Measurements from ENCODE around the gene RAN.
"Not testable (repeated sequence)": the region's sequence is repeated elsewhere in the genome, so short reads cannot be mapped to it uniquely, and the experiment has no call there.

The RAN gene

DNA sequence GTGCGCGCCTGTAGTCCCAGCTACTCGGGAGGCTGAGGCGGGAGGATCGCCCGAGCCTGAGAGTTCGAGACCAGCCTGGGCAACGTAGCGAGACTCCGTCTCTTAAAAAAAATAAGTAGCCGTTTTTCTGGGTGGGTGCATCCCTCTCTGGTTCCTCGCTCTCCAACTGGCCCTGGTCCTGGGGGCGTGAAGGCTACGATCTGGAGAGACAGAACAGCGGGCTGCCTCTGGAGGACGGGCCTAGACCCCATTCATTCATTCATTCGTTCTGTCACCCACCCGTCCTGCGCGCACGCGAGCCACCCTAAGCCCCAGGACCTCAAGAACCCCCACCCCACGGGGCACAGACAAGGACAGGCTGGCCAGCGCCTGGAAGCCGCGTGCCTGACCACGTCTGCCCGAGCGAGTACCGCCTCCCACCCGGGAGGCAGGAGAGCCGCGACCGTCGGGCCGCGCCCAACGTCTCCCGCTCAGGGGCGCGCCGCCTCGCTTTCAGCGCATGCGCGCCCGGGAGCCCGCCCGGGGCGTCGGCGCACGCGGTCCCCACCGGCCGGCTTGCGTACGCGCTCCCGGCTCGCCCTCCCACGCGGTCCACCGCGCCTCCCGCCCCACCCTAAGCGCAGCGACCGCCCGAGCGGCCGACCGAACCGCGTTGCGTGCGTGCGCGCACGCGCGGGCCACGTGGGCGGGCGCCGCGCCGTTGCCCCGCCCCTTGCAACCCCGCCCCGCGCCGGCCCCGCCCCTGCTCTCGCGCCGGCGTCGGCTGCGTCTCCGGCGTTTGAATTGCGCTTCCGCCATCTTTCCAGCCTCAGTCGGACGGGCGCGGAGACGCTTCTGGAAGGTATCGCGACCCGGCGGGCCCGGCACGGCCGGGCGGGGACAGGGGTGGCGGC lies at the start of gene RAN:
TSS of gene RAN (plus strand) at position 781 of the 893 bp plus-strand sequence. CDS start 528 bp downstream, outside the sequence.
- DNase-seq (ENCODE audit: low spot score): peak; percentile 93

DNA sequence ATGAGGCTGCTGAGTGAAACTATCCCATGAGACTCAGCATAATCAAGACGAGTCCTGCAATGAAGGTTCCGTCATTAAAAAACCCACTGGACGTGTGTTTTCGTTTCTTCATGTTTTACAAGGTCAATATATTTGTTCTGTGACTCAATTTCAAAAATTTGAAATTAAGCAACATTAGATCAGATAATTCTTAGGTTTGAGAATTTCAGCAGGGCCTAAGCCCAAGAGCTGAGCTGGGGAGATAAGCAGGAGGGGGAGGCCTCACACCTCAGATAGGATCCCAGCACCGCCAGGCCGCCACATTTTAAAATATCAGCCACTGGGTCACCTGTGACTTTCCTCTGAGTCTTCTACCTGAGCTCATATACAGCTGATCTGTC lies 46.1 kb upstream of the RAN start:
- DNase-seq (ENCODE audit: low spot score): no peak

DNA sequence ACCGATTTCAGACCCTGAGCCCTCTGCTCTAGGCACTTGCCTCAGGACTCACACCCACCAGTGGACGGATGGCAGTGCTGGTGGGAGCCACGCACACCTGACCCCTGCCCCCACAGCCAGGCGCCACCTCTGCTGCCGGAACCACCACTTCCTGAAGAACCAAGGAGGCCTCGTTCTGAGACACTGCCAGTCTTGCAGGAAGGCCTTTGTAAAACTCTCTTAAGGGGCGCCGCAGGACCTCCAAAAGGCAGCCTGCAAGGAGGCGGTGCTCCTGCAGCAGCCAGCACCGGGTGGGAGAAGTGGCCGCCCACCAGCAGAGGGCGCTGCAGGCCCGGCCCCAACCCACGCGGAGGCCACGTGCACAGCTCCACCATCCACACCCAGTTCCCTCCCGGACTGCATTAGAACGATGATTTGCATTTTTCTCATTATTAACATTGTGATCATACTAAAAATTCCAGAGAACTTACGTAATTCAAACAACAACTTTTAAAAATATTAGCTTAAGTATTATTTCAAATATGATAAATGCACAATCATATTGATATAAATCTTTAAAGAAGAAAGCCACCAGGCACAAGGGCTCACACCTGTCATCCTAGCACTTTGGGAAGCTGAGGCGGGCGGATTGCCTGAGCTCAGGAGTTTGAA lies 45.6 kb upstream of the RAN start:
- DNase-seq (ENCODE audit: low spot score): peak; percentile 58

DNA sequence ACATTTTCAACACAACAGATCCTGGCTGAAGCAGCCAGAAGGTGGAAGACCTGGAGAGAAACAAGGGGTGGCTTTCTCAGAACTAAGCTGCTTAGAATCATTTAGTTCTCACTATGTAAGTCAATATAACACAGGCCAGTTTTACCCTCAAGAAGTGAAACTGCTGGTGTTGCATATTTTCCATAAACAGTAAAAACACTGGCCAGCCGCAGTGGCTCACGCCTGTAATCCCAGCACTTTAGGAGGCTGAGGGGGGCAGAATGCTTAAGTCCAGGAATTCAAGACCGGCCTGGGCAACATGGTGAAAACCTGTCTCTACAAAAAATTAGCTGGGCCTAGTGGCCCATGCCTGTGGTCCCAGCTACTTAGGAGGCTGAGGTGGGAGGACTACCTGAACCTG lies 44.4 kb upstream of the RAN start:
- no peak for DNase-seq (ENCODE audit: low spot score)

DNA sequence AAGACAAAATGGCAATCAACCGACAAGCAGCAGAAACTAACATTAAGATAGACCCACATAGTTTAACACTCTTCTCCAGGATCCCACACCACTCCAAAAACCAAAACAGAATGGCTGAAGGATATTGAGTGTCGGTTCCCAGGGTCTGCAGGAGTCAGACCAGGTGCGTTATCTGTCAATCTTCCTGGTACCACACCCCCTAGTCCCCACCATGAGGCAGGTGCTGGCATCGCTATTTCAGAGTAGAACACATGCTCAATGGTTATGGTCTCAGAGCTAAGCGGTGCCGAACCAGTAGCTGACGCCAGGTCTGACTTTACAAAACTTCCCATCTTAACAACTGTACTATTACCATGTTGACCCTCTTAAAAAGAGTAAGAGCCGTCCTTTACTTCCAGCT lies 43.0 kb upstream of the RAN start:
- DNase-seq (ENCODE audit: low spot score): no peak

DNA sequence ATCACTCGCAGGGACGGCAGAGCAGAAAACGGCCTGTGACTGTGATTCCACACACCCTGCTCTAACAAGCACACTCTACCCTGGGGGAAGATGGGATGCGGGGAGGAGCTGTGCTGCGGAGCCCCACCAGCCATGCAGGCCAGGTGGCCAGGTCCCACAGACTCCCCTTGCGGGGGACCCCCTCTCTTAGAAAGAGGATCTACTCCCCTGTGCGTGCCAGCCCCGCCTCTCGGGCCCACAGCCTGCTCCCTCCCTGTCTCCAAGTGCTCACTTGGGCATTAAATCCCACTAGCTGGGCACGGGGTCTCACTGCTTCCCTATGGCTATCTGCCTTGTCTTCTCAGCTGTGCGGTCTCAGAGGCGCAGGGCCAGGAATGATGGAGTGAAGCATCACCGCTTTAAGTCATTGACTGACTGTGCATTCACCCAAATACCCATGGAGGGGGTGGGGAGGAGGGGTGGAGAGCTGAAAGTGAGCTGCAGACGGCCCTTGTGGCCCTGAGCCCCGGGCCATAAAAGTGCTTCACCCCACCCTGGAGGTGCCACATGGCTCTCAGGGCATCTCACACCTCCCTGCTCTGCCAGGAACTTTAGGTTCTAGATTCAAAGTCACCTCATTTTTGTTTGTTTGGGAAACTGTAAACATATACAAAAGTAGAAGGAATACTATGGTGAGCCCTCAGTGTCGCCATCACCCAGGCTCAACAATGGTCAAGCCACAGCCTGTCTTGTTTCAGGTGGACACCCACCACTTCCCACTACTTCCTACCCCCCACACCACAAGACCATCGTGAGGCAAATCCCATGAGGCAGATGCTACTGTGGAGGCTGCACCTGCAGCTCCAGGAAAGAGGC lies 42.2 kb upstream of the RAN start:
- no peak for DNase-seq (ENCODE audit: low spot score)

DNA sequence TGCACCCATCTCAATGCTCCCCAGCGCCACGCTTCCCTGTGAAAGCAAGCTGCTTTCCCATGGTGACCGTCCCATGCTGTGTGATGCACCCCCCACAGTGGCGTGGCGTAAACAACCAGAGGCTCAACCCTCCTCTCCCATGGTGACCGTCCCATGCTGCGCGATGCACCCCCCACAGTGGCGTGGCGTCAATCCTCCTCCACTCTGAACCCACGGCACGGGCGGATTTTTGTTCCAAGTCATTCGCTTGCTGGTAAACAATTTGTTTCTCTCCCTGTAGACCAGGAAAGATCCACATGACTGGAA lies 41.7 kb upstream of the RAN start:
- DNase-seq (ENCODE audit: low spot score): no peak

DNA sequence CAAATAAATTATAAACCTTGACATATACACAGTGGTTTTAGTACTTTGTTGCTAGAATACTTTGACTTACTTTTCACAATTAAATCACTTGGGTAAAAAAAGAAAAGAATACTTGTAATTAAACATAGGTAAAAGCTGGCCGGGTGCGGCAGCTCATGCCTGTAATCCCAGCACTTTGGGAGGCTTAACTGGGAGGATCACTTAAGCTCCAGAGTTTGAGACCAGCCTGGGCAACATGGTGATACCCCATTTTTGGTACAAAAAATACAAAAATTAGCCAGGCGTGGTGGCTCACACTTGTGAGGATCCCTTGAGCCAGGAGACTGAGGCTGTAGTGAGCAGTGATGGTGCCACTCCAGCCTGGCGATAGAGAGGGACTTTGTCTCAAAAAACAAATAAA lies 40.6 kb upstream of the RAN start:
- DNase-seq (ENCODE audit: low spot score): no peak

DNA sequence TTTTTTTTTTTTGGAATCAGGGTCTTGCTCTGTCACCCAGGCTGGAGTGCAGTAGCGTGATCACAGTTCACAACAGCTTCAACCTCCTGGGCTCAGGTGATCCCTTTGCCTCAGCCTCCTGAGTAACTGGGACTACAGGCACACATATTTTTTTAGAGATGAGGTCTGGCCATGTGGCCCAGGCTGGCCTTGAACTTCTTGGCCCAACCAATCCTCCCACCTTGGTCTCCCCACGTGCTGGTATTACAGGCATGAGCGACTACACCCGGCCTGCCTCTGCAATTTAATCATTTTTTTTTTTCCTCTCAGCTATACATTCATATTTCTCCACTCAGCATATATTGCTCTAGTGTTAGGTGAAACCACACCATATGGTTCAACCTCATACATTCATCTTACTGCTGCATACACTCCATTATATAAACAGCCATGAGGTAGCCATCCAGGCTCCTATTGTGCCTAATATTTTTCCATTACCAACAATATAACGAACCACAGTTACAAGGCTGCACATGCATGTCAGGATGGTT lies 39.9 kb upstream of the RAN start:
- no peak for DNase-seq (ENCODE audit: low spot score)

DNA sequence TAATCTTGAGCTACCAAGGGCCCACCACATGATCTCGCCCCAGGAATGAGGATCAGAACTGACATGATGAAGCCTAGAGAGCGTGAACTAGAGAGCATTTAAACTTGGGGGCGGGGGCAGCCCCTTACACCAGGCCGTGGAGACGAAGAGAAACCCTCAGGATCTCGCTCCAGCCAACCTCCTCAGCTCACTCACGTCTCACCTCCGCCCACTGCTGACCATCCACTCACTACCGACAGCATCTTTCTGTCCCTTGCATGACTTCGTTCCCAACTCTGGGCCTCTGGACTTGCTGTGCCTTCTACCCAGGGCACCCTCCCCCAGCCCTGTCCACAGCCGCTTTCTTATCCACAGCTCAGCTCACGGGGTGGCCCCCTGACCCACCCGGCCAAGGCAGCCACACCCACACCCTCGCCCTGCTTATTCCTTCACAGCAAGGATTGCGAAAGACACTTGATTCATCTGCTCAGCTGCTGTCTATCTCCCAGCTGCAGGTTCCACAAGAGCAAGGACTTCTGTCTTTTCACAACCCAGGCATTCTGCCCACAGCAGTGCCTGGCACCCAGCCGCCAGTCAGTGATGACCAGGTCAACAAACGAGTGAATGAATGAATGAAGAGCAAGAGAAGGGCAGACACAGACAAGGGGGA lies 39.2 kb upstream of the RAN start:
- DNase-seq (ENCODE audit: low spot score): no peak

DNA sequence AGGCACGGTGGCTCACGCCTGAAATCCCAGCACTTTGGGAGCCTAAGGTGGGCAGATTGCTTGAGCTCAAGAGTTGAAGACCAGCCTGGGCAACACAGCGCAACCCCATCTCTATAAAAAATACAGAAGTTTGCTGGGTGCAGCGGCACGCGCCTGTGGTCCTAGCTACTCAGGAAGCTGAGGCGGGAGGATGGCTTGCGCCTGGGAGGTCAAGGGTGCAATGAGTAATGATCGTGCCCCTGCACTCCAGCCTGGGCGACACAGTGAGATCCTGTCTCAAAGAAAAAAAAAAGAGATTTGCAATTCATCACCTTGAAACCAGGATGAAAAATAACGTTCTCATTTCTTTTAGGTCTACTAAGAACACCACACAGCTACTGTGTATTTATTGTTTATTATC lies 36.9 kb upstream of the RAN start:
- no peak for DNase-seq (ENCODE audit: low spot score)

DNA sequence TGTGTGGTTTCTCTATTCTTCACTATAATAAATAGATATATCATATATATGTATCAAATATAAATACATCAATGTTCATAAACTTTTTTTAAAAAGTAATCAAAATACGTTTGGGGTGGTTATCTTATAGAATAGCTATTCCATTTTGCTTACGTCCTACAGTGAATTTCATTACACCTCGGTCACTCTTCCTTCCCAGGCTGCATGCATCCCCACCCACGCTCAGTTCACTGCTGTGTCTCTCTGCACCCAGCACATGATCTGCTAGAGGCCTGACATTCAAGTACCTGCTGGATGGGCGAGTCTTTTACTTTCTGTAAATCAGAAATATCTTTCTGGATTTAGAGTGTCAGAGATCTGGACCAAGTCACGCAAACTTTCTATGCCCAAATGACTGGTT lies 36.4 kb upstream of the RAN start:
- DNase-seq (ENCODE audit: low spot score): no peak

DNA sequence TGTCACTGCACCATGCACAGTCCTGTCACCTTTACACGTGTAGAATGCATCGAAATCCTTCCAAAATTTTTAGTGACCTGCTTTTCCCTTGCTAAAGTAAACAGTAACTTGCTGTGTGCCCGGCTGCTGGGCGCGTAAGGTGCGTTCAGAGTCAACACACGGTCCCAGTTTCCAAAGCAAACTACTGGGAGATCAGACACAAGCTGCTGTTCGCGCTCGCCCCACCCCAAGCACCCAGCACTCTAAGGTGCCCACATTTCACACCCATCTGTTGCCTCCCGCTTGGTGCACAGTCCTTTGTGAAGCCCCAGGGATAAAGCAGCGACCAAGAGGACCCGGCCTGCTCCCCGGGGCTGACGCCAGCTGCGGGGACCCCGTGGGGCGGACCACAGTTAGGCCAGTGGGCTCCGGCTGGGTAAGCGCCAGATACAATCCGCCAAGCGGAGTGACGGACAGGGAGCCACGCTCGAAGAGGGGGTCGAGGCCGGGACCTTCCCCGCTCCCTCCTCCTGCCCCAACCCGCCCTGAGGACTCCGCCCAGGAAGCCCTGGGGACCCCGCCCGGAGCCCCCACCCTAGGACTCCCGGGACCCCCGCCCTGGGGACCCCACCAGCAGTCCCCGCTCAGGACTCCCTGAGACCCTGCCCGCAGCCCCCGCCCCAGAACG lies 33.4 kb upstream of the RAN start:
- peak; percentile 33 for DNase-seq (ENCODE audit: low spot score)

DNA sequence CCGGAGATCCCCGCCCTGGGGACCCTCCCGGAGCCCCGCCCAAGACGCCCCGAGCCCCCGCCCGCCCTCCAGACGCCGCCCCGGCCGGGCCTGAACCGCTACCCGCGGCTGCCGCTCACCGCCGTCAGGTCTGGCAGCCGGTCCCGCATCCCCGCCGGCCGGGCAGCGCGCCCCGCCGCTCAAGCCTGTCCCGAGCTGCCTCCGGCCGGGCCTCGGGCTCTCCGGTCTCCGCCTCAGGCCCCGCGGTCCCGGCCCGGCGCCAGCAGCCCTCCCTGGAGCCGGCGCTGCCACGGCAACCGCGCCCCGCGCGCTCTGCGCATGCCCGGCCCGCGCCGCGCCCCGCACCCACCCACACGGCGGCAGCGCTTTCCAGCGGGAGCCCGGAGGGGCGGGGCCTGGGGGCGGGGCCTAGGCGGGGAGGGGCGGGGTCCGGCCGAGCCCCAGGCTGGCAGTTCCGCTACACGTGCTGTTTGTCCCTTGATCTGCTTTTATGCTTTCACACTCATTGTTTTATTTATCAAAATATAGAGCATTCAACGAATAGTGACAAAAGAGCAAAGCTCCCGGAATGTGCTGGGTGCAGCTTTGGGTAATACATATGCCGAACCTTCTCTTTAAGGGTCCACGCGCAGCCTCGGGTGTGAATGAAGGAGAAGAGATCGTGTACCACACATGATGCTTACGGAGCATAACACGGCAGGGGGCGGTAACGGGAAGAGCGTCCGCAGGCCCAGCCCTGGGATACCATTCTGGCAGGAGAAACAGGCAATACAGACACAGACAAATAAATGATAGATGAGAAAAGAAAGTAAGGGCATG lies 32.7 kb upstream of the RAN start, which contains the start of gene STX2:
TSS of gene STX2 (minus strand) at position 300 of the 819 bp plus-strand sequence. CDS start at position 149, 151 bp downstream.
- peak; percentile 75 for DNase-seq (ENCODE audit: low spot score)

DNA sequence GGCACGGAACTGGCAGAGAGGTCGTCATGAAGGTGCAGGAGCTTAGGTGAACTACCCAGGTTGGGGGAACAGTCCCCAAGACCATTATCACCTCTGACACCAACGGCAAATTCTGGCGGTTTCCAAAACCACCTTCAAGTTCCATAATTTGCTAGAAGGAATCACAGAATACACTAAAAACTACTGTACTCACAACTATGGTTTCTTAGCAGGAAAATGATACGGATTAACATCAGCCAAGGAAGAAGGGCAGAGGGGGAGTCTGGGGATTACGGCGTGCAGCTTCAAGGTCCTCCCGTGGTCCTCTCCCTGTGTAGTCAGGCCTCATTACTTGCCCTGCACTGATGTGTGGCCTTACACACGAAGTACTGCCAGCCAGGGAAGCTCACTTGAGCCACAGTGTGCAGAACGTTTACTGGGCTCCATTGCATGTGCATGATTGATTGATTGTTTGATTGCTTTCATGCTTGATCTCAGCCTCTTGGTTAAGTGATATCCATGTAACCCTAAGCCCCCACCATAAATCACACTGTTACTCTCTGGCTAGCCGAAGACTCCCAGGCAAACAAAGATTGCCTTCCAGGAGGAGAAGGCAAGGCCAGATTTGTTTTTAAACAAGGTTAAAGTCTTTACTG lies 32.0 kb upstream of the RAN start:
- no peak for DNase-seq (ENCODE audit: low spot score)

DNA sequence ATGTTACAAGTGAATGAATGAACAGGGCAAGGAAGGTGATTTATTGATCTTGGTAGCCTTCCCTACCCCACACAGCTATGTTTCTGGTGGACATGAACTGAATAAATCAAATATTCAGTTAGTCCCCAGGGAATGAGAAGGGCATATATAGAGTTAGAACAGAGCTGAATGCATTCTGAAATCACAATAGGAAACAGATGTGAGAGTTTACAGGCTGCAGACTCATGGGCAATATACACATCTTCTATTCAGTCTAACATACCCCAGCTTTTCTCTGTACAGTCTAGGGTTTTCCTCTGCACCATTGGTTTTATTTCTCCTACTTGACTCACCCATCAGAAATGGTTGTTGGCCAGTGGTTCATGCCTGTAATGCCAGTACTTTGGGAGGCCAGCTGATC lies 25.5 kb upstream of the RAN start:
- DNase-seq (ENCODE audit: low spot score): no peak

DNA sequence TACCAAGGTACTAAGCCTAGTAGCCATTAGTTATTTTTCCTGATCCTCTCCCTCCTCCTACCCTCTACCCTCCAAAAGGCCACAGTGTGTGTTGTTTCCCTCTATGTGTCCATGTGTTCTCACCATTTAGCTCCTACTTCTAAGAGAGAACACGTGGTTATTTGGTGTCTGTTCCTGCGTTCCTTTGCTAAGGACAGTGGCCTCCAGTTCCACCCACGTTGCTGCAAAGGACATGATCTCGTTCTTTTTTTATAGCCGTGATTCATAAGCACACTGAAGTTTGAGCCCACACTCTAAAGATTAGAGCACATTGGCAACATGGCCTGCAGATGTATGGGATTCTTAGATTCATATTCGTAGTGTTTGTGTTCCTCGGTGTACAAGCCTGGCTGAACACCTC lies 24.8 kb upstream of the RAN start:
- no peak for DNase-seq (ENCODE audit: low spot score)

DNA sequence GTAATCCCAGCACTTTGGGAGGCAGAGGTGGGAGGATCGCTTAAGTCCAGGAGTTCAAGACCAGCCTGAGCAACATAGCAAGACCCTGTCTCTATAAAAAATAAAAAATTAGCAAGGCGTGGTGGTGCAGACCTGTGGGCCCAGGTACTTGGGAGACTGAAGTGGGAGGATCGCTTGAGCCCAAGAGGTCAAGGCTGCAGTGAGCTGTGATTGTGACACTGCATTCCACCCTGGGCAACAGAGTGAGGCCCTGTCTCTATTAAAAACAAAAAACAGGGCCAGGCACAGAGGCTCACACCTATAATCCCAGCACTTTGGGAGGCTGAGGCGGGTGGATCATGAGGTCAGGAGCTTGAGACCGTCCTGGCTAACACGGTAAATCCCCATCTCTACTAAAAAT lies 23.8 kb upstream of the RAN start:
- not testable (repeated sequence) for DNase-seq (ENCODE audit: low spot score)

DNA sequence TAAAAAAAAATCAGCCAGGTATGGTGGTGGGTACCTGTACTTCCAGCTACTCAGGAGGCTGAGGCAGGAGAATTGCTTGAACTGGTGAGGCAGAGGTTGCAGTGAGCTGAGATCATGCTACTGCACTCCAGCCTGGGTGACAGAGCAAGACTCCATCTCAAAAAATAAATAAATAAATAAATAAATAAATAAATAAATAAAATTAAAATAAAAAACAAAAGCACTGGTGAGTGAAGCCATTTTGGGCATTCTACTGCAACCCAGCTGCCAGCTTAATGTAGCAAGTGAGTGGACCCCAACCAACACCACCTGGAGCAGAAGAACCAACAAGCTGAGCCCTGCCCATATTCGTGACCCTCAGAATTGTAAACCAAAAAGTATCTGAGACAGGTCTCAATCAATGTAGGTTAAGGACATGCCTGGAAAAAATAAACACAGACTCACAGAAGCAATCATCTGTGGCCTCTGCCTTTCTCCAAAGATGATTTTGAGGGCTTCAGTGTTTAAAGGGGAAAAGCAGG lies 23.0 kb upstream of the RAN start:
- not testable (repeated sequence) for DNase-seq (ENCODE audit: low spot score)

Data from HuH-7.5 (cell line).